Activated CD8-positive, alpha-beta memory T cell treated with anti-CD3 and anti-CD28 coated beads for 24 hours (primary cell): ENCODE results near the gene KCNAB1.
"Not testable (repeated sequence)": the region's sequence is repeated elsewhere in the genome, so short reads cannot be mapped to it uniquely, and the experiment has no call there.

Experiments
- DNase-seq: peaks from one replicate; pipeline ENCODE4 v3.0.0-alpha.2; 2020

Gene KCNAB1

GRCh38 chr3:156176629-156177210 lies 56.3 kb downstream of the KCNAB1 start:
- no peak for DNase-seq

- no peak for DNase-seq
Measured at GRCh38 chr3:156180077-156180476, 59.7 kb downstream of the KCNAB1 start.

DNA sequence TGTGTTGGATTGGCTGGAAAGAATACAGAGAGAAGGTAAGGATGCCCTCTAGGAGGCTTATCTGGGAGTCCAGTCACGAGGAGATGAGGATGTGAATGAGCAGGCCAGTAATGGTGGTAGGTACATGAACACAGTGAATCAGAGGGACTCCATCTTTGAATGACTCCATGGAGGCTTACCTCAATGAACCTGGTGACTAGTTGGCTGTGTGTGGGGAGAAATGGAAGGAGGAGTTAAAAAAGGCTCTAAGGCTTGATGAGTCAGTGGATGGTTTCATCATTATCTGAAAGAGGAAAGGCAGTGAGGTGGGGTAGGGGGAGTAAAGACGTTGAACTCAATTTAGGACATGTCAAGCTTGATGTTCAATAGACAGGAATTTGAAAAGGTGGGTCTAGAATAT lies 61.1 kb downstream of the KCNAB1 start:
- no peak for DNase-seq

GRCh38 chr3:156183396-156183795 lies 63.0 kb downstream of the KCNAB1 start:
- DNase-seq, result no peak

GRCh38 chr3:156184156-156184555 lies 63.8 kb downstream of the KCNAB1 start:
- DNase-seq, result no peak

DNA sequence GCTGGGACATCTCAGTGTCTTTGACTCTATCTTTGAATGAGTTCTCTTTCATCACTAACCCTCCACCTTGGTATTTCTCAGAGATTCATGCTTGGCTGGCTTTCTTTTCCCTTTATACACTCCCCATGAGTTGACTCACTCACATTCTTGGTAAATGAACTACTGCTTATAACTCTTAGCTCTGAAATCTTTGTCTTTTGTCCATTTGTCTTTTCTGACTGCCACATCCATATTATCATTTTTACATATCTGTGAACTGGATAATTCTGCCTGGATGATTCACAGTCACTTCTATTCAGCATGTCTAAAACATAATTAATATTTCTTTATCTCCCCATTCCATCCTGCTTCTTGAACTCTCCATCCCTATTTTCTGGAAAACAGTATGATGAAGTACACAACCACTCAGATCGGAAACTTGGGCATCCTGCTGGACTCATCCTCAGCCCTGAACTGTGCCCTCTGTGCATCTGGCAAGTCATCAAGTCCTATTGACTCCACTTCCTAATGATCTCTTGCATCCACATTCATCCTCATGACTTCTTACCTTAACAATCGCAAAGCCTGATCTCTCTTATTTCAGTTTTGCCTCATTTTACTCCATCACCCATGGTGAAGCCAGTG lies 66.9 kb downstream of the KCNAB1 start:
- no peak for DNase-seq

DNA sequence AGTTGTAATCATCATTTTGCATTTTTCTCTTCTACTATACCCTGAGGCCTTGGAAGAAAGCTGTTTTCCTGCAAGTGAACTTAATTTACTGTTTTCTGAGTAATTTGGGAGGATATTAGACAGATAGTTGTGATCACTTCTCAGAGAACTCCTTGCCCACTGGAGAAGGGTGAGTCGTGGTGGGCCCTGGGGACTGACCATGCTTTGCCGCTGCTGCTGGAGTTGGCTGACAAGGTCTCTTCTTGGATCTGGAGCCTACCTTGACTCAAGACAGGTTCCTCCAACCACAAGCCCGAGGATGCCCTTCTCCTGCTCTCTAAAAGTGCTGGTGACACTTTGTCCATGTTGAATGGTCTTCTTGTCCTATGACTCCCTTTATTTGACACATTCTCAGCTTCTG lies 68.4 kb downstream of the KCNAB1 start:
- DNase-seq, result no peak

DNA sequence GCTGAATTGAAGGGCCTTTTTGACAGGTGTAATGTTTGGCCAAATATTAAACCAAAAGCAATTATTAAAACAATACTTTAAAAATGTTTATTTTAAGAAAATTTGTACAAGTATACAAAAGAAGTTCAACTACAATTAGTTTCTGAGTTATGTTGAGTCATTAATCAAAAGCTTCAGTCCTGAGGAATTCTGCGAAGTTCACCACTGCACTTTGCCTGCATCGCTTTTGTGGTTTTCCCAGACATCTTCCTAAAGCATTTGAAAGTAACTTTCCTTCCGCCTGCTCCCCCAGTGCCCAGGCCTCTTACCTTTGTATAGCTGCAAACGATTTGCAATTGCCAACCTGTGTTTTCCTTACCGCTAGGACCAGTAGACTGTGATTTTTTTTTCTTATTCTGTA lies 69.5 kb downstream of the KCNAB1 start:
- no peak for DNase-seq

DNA sequence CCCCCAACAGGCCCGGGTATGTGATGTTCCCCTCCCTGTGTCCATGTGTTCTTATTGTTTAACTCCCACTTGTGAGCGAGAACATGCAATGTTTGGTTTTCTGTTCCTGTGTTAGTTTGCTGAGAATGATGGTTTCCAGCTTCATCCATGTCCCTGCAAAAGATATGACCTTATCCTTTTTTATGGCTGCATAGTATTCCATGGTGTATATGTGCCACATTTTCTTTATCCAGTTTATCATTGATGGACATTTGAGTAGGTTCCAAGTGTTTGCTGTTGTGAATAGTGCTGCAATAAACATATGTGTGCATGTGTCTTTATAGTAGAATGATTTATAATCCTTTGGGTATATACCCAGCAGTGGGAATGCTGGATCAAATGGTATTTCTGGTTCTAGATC lies 74.6 kb downstream of the KCNAB1 start:
- DNase-seq, result not testable (repeated sequence)

GRCh38 chr3:156197152-156197551 lies 76.8 kb downstream of the KCNAB1 start:
- not testable (repeated sequence) for DNase-seq

DNA sequence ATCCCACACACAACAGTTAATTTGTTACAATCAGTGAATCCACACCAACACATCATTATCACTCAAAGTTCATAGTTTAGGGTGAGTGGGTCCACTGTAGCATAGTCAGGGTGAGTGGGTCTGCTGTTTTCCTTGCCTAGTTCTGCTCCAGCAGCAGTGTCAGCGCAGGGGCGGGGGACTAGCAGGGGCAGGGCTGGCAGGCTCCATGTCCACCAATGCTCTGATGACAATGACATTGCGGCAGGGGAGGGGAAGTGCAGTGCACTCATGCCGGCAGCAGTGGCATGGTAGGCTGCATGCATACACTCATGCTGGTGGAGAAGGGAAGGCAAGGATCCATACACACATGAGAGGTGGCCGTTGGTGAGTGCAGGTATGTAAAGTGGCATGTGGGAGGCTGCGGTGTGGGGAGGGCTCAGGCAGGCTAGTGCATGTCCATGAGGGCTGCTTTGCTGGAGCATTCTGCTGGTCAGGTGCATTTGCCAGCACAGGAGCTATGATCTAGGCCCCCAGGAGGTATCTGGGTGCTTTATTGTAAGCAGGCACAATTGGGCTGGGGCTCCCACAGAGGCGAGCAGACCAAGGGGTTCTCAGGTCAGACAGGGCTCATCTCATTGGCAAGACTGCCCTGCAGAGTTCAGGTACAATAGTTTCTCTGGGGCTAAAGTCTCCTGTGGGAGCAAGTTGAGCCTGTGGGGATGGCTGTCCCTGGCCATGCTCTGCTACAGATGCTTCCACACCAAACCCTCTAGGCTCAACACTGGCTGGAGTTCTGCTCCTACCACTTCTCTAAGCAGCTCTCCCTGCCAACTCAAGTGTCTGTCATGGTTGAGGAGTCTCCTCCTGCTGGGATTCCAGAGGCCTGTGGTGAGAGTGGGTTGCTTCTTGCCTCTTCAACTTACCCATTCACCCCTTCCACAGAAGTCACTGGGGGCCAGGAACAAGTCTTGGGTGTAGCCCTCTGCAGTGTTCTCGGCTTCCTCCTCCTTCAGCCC lies 81.3 kb downstream of the KCNAB1 start:
- no peak for DNase-seq

DNA sequence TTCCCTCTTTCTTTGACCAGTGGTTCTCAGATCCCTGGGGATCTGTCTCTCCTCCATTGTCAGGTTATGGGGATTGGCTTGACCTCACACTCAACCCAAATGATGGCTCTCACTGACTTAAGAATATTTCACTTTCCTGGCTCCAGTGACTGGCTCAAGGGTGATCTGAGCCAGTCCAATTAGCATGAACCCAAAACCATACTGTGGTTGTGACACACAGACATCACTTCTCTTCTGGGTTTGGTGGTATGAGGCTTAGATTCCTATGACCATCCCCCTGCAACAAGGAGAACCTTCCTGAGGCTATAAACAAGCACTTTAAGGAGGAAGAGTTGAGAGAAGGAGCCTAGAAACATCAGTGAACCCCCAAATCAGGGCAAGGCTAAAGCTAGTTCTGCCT lies 85.8 kb downstream of the KCNAB1 start:
- no peak for DNase-seq

DNA sequence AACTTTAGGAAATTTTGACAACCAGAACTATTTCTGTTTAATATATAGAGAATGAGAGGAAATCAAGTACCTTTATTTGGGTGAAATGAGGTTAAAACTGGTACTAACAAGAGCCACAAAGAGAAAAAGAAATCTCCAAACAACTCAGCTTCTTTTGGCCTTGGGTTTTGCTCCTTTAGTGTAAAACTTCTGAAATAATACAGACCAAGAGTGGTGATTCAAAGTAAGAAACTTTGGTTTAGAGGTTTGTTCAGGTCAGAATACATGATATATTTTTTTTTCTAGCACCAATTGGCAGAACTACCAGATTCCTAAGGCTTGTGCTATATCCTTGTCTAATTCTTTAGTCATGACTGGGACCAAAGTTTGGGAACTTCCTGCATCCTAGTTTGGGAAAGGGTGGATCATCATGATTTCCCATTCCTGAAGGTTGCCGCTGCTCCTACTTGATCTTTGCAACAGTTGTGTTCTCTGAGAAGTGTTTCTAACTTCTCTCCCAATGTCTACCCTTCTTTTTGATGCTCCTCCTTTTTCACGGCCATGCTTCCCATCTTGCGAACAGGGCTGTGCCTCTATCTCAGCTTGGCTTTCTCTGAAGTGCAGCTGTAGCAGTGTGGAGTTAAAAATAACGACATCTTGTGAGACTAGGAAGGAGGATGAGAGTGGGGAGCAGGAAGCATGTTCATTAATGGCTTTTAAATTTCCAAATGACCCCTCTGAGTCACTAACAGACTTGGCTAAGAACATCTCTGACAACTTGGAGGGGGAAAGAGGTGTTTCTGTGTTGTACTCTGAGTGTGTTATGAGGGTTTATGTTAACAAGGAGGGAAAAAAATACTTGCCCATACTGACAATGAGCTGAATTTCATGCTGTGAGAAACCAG lies 87.7 kb downstream of the KCNAB1 start:
- DNase-seq, result no peak

DNA sequence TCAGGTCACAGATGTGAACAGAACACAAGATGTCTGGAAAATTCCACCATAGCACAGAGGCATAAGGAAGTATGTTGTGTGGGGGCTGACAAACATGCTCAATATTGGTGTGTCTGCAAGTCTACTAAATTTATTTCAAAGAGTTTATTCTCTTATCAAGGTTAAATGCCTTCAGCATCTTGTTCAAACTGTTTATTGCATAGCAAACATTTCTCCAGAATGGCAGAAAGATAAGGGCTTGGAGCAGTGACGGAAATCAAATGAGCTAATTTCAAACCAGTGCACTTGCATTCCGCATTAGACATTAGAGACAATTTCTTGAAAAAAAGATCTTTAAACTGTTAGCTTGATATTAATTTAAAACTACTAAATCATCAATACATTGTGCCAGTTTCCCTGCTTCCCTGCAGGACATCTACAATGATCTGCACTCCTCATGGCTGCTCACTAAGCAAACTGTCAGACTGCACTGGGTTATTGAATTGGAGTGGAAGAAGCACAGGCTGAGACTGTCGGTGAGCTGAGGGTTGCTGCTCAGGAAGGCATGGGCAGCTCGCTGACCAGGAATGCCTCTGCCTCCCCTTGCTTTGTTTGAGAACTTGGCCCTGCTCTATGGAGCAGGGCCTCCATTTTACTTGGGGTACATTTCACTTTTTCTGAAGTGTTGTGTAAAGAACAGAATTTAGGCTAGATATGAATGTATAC lies 89.4 kb downstream of the KCNAB1 start:
- no peak for DNase-seq

GRCh38 chr3:156211583-156211982 lies 91.2 kb downstream of the KCNAB1 start:
- no peak for DNase-seq

DNA sequence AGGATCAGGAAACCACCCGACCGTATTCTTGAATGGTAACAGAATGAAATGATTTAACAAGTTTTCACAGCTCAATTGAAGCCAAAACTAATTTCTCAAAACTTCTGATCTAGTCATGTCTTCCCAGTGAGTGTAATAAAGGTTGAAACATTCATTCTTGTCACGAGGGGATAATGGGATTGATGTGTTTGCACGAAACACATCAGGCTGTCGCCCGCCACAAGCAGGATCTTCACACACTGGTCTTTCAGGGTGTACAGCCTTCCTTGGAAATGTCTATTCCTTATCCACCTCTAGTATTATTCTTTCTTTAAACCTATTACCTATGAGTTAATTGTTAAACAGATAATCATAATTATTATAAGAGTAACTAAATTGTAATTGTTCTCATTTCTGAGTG lies 94.3 kb downstream of the KCNAB1 start:
- DNase-seq, result no peak

DNA sequence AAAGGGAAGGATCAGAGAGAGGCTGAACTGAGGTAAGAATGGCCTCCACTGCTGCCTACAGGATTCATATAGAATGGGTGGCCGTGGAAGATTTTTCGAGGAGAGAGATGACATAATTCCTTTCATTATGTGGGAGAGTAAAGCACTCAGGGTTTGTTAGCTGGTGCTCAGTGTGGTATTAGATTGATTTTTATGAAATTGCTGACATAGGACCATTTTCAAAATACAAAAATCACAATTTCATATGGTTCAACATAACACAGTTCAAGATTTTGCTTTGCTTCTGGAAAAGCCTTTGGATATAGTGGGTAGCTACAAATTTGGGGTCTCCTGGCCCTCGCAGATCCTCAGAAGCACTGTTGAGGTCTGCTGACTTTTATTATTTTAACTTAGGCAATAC lies 95.4 kb downstream of the KCNAB1 start:
- no peak for DNase-seq

GRCh38 chr3:156216216-156216615 lies 95.8 kb downstream of the KCNAB1 start:
- no peak for DNase-seq

DNA sequence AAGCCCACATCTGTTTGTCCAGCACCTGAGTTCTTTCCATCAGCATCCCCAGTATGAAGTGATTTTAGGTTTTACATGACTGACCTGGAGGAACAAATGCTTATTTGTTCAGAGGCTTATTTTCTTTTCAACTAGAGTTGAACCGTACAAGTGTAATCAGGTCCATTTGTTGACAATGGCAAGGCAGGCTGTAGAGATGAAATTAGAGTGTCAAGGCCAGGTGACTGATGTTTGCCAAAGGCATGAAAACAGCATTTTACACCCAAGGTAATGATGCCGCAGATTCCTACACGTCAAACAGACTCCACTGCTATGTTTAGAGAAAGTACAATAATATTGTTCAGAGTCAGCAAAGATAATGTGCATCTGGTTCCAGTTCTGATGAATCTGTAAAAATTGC lies 96.5 kb downstream of the KCNAB1 start:
- no peak for DNase-seq

DNA sequence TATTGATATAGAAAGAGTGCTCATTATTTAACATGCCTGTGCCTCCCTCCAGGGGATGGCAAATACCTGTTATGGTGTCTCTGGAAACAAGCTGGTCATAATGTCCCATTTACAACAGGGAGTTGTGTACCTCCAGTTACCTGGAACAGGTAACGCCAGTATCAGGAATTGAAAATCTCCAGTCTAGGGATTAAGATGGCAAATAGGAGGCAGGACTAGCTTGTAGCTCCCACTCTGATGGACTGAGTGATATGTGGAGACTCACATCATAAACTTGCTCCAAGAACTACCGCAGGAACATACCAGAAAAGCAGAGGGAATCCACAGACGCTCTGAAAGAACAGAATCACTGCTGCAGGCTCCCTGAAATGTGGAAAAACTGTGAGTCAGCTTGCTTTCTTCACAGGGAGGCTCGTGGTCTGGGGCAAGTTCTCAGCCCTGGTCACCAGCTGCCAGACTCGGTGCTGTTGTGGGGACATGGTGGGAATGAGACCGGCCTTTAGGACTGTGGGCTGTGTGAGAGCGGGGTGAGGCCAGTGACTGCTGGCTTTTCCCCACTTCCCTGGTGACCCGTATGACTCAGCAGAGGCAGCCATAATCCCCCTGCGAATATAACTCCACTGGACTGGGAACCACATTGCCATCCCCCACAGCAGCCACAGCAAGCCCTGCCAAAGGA lies 97.4 kb downstream of the KCNAB1 start:
- DNase-seq, result no peak

DNA sequence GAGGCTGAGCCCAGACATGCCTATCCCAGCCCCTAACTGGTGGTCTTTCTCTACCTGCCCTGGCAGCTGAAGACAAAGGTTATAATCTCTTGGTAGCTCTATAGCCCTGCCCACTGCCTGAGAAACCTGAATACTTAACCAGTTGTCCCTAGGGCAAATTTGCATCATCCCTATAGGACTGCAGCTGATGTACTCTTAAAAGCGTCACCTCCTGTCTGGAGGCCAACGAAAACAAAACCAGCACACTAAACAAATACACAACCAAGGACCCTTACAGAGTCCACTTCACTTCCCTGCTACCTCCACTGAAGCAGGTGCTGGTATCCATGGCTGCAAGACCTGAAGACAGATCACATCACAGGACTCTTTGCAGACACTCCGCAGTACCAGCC lies 98.0 kb downstream of the KCNAB1 start:
- no peak for DNase-seq

DNA sequence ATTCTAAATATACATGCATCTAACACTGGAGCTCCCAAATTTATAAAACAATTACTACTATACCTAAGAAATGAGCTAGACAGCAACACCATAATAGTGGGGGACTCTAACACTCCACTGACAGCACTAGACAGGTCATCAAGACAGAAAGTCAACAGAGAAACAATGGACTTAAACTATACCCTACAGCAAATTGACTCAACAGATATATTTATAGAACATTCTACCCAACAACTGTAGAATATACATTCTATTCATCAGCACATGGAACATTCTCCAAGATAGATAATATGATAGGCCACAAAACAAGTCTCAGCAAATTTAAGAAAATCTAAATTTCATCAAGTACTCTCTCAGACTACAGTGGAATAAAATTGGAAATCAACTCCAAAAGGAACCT lies 102.0 kb downstream of the KCNAB1 start:
- not testable (repeated sequence) for DNase-seq
